ENCODE data around the gene LZTFL1.

GRCh38 chr3:45841420-45841756, 531 bp downstream of the LZTFL1 start:
- TF ChIP-seq, protein P1, sequence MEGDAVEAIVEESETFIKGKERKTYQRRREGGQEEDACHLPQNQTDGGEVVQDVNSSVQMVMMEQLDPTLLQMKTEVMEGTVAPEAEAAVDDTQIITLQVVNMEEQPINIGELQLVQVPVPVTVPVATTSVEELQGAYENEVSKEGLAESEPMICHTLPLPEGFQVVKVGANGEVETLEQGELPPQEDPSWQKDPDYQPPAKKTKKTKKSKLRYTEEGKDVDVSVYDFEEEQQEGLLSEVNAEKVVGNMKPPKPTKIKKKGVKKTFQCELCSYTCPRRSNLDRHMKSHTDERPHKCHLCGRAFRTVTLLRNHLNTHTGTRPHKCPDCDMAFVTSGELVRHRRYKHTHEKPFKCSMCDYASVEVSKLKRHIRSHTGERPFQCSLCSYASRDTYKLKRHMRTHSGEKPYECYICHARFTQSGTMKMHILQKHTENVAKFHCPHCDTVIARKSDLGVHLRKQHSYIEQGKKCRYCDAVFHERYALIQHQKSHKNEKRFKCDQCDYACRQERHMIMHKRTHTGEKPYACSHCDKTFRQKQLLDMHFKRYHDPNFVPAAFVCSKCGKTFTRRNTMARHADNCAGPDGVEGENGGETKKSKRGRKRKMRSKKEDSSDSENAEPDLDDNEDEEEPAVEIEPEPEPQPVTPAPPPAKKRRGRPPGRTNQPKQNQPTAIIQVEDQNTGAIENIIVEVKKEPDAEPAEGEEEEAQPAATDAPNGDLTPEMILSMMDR (IDR thresholded peaks at IDR 0.05; ENCODE audit: low read depth, low read length, poor library complexity, severe bottlenecking), result no peak
- no peak for TF ChIP-seq EZH2phosphoT487 (IDR thresholded peaks at IDR 0.05; ENCODE audit: borderline replicate concordance, low read length)

Data from DOHH2 (cell line).